Measurements from ENCODE around the gene COPS4.
A peak's percentile ranks its signal among the peaks of the same experiment; 100 is the strongest.
"Not testable (repeated sequence)": the region's sequence is repeated elsewhere in the genome, so short reads cannot be mapped to it uniquely, and the experiment has no call there.

COPS4 gene

GRCh38 chr4:83034630-83035494, at the start of gene COPS4:
Gene COPS4 (plus strand): TSS chr4:83035183. CDS start chr4:83035225, 42 bp downstream.
- DNase-seq (ENCODE audit: low read depth), result peak; percentile 100

GRCh38 chr4:82987519-82987918, 47.5 kb upstream of the COPS4 start:
- not testable (repeated sequence) for DNase-seq (ENCODE audit: low read depth)

- peak; percentile 79 for DNase-seq (ENCODE audit: low read depth)
These were observed 46.6 kb upstream of the COPS4 start for GRCh38 chr4:82988323-82988832.

GRCh38 chr4:82989575-82990429, 45.2 kb upstream of the COPS4 start:
- no peak for DNase-seq (ENCODE audit: low read depth)

GRCh38 chr4:82994834-82995233, 40.1 kb upstream of the COPS4 start:
- no peak for DNase-seq (ENCODE audit: low read depth)

- no peak for DNase-seq (ENCODE audit: low read depth)
These were observed 36.1 kb upstream of the COPS4 start for GRCh38 chr4:82998898-82999297.

GRCh38 chr4:83002329-83002728, 32.7 kb upstream of the COPS4 start:
- no peak for DNase-seq (ENCODE audit: low read depth)

- not testable (repeated sequence) for DNase-seq (ENCODE audit: low read depth)
These were observed 31.8 kb upstream of the COPS4 start for GRCh38 chr4:83003044-83003791.

GRCh38 chr4:83009529-83009928, 25.5 kb upstream of the COPS4 start:
- no peak for DNase-seq (ENCODE audit: low read depth)

GRCh38 chr4:83010111-83010521, 24.9 kb upstream of the COPS4 start:
- no peak for DNase-seq (ENCODE audit: low read depth)

GRCh38 chr4:83010522-83011318, 24.3 kb upstream of the COPS4 start, which contains the start of gene LIN54:
Gene LIN54 (minus strand): TSS chr4:83010823. CDS start chr4:82984844, 25,979 bp downstream.
- no peak for DNase-seq (ENCODE audit: low read depth)

- DNase-seq (ENCODE audit: low read depth), result no peak
These were observed 23.2 kb upstream of the COPS4 start for GRCh38 chr4:83011689-83012199.

- DNase-seq (ENCODE audit: low read depth), result no peak
These were observed 22.7 kb upstream of the COPS4 start for GRCh38 chr4:83012200-83012686.

GRCh38 chr4:83012687-83013419, 22.1 kb upstream of the COPS4 start:
- peak; percentile 84 for DNase-seq (ENCODE audit: low read depth)

GRCh38 chr4:83013420-83013867, 21.5 kb upstream of the COPS4 start:
- DNase-seq (ENCODE audit: low read depth), result no peak

GRCh38 chr4:83013902-83014301, 21.1 kb upstream of the COPS4 start:
- DNase-seq (ENCODE audit: low read depth), result no peak

GRCh38 chr4:83019794-83020494, 15.0 kb upstream of the COPS4 start:
- DNase-seq (ENCODE audit: low read depth), result no peak

- DNase-seq (ENCODE audit: low read depth), result no peak
These were observed 12.1 kb upstream of the COPS4 start for GRCh38 chr4:83022724-83023450.

Data from GM04503 (cell line).